Breast epithelium (tissue), 3 donors: Measurements from ENCODE around the gene MEOX1.

Experiments used
- POLR2AphosphoS5 ChIP-seq, 3 donors: sonication (generic); formaldehyde crosslinking; IDR thresholded peaks; one replicate each; pipeline ENCODE4 v1.6.1; 2017; ENCODE audit warnings: antibody characterized with exemption in 3 of 3
- TF ChIP-seq, protein P1 (sequence below), 3 donors: fragments of 450-650 bp; IDR thresholded peaks; one replicate each; pipeline ENCODE4 v1.5.1; 2016 to 2017; ENCODE audit warnings: antibody characterized with exemption in 3 of 3, mild to moderate bottlenecking in 3 of 3, moderate library complexity in 3 of 3

GRCh38 chr17:43695970-43696865 lies 34.5 kb upstream of the MEOX1 start:
- TF ChIP-seq POLR2AphosphoS5 (IDR thresholded peaks at IDR 0.05): no peak
- TF ChIP-seq, protein P1, sequence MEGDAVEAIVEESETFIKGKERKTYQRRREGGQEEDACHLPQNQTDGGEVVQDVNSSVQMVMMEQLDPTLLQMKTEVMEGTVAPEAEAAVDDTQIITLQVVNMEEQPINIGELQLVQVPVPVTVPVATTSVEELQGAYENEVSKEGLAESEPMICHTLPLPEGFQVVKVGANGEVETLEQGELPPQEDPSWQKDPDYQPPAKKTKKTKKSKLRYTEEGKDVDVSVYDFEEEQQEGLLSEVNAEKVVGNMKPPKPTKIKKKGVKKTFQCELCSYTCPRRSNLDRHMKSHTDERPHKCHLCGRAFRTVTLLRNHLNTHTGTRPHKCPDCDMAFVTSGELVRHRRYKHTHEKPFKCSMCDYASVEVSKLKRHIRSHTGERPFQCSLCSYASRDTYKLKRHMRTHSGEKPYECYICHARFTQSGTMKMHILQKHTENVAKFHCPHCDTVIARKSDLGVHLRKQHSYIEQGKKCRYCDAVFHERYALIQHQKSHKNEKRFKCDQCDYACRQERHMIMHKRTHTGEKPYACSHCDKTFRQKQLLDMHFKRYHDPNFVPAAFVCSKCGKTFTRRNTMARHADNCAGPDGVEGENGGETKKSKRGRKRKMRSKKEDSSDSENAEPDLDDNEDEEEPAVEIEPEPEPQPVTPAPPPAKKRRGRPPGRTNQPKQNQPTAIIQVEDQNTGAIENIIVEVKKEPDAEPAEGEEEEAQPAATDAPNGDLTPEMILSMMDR (IDR thresholded peaks at IDR 0.05): no peak
